HCT116 (cell line): ENCODE results near the gene ADGRA3. TPM values are rescaled to one million over a fixed set of nuclear protein-coding genes. Genes with fewer than 3 reads are reported as not detected.

Source experiments
- ATAC-seq: fragments of 200-7000 bp; cut with Tn5 transposase; 2 replicates; pipeline ENCODE4 v1.9.1; 2020; ENCODE audit warnings: mild to moderate bottlenecking, moderate library complexity
- BruUV-seq: library from RNA; stranded (reverse); fragments of 400-500 nt; replicated peaks from 2 replicates; lab custom pipeline; 2021; lab: Mats Ljungman, UMichigan
- CTCF ChIA-PET: fragments of 300-600 bp; sonication (Branson Sonifier 250); formaldehyde crosslinking; loops from one replicate; lab custom pipeline; 2021; ENCODE audit warnings: antibody characterized with exemption; lab: Charles Lee
- POLR2A ChIA-PET: fragments of 300-600, 350-600 bp; sonication (Branson Sonifier 250); formaldehyde crosslinking; loops from one replicate; lab custom pipeline; 2021; ENCODE audit warnings: antibody characterized with exemption; lab: Charles Lee
- RAD21 ChIA-PET, 2 experiments: fragments of 300-600 bp; sonication (Branson Sonifier 250); formaldehyde crosslinking; loops; one replicate each; lab custom pipeline; 2023; ENCODE audit warnings: low total read pairs in 2 of 2; ENCODE audit not compliant: uncharacterized antibody in 2 of 2, unreplicated experiment in 2 of 2, low non-redundant PET in 1 of 2; lab: Charles Lee
- DNase-seq: peaks from one replicate; pipeline ENCODE4 v3.0.0-alpha.2; 2010; ENCODE audit warnings: low read depth, low spot score
- H2AFZ ChIP-seq: fragments of 200-600 bp; shearing (Covaris generic), sonication (generic); 2 replicates; pipeline ENCODE4 v1.6.1; 2017; ENCODE audit warnings: low read depth, mixed run types, mixed read lengths, antibody characterized with exemption, low read length; ENCODE audit not compliant: poor library complexity, severe bottlenecking
- H3K27ac ChIP-seq: 2 replicates; pipeline ENCODE4 v1.5.1; 2012; ENCODE audit warnings: low read depth, low read length
- H3K27me3 ChIP-seq: fragments of 200-600 bp; sonication (generic); 2 replicates; pipeline ENCODE4 v1.6.1; 2016; ENCODE audit warnings: mixed run types, low read length, mixed read lengths; ENCODE audit not compliant: insufficient read depth
- H3K36me3 ChIP-seq, 2 experiments: fragments of 200-500 bp in 1 of 2; fragments of 200-600 bp in 1 of 2; sonication (Bioruptor generic) in 1 of 2; sonication (generic) in 1 of 2; 2 replicates each; pipeline versions ENCODE4 v1.5.1 to v1.6.1; 2014 to 2016; ENCODE audit warnings: low read length in 2 of 2, inconsistent platforms in 1 of 2, mixed read lengths in 1 of 2, mixed run types in 1 of 2; ENCODE audit not compliant: insufficient read depth in 2 of 2, control insufficient read depth in 1 of 2
- H3K4me1 ChIP-seq, 2 experiments: fragments of 200-600 bp in 1 of 2; sonication (generic) in 1 of 2; 2 replicates each; pipeline versions ENCODE4 v1.5.1 to v1.6.1; 2012 to 2017; ENCODE audit warnings: low read length in 2 of 2, inconsistent platforms in 1 of 2, mild to moderate bottlenecking in 1 of 2, mixed read lengths in 1 of 2, mixed run types in 1 of 2, moderate library complexity in 1 of 2; ENCODE audit not compliant: insufficient read depth in 2 of 2, control insufficient read depth in 1 of 2
- H3K4me2 ChIP-seq: fragments of 200-600 bp; sonication (generic); 2 replicates; pipeline ENCODE4 v1.6.1; 2017; ENCODE audit warnings: mixed run types, low read length, mixed read lengths
- H3K4me3 ChIP-seq, 2 experiments: fragments of 200-600 bp in 1 of 2; sonication (generic) in 1 of 2; replicated peaks in 1 of 2; 2 replicates each; pipeline ENCODE4 v1.5.1; 2011 to 2016; ENCODE audit warnings: low read length in 2 of 2, control low read depth in 1 of 2, low read depth in 1 of 2, mild to moderate bottlenecking in 1 of 2, mixed read lengths in 1 of 2, mixed run types in 1 of 2
- H3K79me2 ChIP-seq: fragments of 200-600 bp; sonication (generic); 2 replicates; pipeline ENCODE4 v1.6.1; 2017; ENCODE audit warnings: mild to moderate bottlenecking, mixed run types, low read length, moderate library complexity, mixed read lengths; ENCODE audit not compliant: insufficient read depth
- H3K9ac ChIP-seq: fragments of 200-600 bp; sonication (generic); 2 replicates; pipeline ENCODE4 v1.6.1; 2016; ENCODE audit warnings: low read length, mixed read lengths
- H3K9me2 ChIP-seq: fragments of 200-600 bp; sonication (generic), shearing (Covaris generic); 2 replicates; pipeline ENCODE4 v1.6.1; 2017; ENCODE audit warnings: mixed run types, mild to moderate bottlenecking, moderate library complexity; ENCODE audit not compliant: insufficient read depth
- H3K9me3 ChIP-seq, 2 experiments: fragments of 200-500 bp in 1 of 2; fragments of 200-600 bp in 1 of 2; sonication (Bioruptor generic) in 1 of 2; sonication (generic) in 1 of 2; 2 replicates each; pipeline ENCODE4 v1.6.1; 2014 to 2017; ENCODE audit warnings: low read length in 2 of 2, mixed read lengths in 2 of 2, inconsistent platforms in 1 of 2, low read depth in 1 of 2, mild to moderate bottlenecking in 1 of 2, mixed run types in 1 of 2, moderate library complexity in 1 of 2; ENCODE audit not compliant: control insufficient read depth in 1 of 2, insufficient read depth in 1 of 2
- H4K20me1 ChIP-seq: fragments of 200-600 bp; sonication (generic), shearing (Covaris generic); 2 replicates; pipeline ENCODE4 v1.6.1; 2017; ENCODE audit warnings: mixed run types, mild to moderate bottlenecking, moderate library complexity; ENCODE audit not compliant: insufficient read depth
- EZH2 ChIP-seq: fragments of 200-600 bp; sonication (generic); IDR thresholded peaks from 2 replicates; pipeline ENCODE4 v1.6.1; 2017; ENCODE audit warnings: antibody characterized with exemption, mixed run types
- FOSL1 ChIP-seq: IDR thresholded peaks from 2 replicates; pipeline ENCODE4 v1.6.1; 2012; ENCODE audit warnings: low read depth
- MAX ChIP-seq: IDR thresholded peaks from 2 replicates; pipeline ENCODE4 v1.6.1; 2012
- RAD21 ChIP-seq: IDR thresholded peaks from 2 replicates; pipeline ENCODE4 v1.6.1; 2012; ENCODE audit warnings: low read depth, mild to moderate bottlenecking
- SIN3A ChIP-seq: IDR thresholded peaks from 2 replicates; pipeline ENCODE4 v1.6.1; 2012; ENCODE audit warnings: low read depth
- ZBTB33 ChIP-seq: IDR thresholded peaks from 2 replicates; pipeline ENCODE4 v1.6.1; 2011; ENCODE audit warnings: mild to moderate bottlenecking, low read length, moderate library complexity; ENCODE audit not compliant: insufficient replicate concordance; ENCODE audit errors: extremely low read depth
- ZFX ChIP-seq: fragments of 450-650 bp; IDR thresholded peaks from 2 replicates; pipeline ENCODE4 v1.6.1; 2017
- intact Hi-C: fragments of 100-400 bp; cut with micrococcal nuclease; formaldehyde crosslinking; loops from 2 replicates; pipeline ENCODE4 v1.10.0; 2022
- total RNA-seq: library from RNA; stranded (reverse); gene quantifications from one replicate; pipeline ENCODE4 v1.2.1, GENCODE V29; 2021; ENCODE audit not compliant: unreplicated experiment

Gene ADGRA3
- total RNA-seq, 1 experiment from 2014 or later: 43.0 TPM

- Histone ChIP-seq H3K4me1 (peaks cover 14 to 23% of the 10 kb centered on the region in 2 experiments), H3K79me2 (peaks cover 50% of the 10 kb centered on the region), H3K36me3 (no peaks in the 10 kb centered on the region), H4K20me1 (no peaks in the 10 kb centered on the region), H3K9me2 (no peaks in the 10 kb centered on the region), H3K27ac (peak overlapping the region; percentile 87), H2AFZ (no peak overlapping the region), H3K9me3 (no peaks in the 10 kb centered on the region), H3K9ac (peak overlapping the region; percentile 82), H3K27me3 (no peaks in the 10 kb centered on the region), H3K4me2 (peak overlapping the region; percentile 87), H3K4me3 (peak overlapping the region; percentile 66 to 86)
- RAD21 ChIA-PET: no interaction called here
- ATAC-seq (peak; percentile 68), DNase-seq (no peak)
- intact Hi-C loops: no loop called here
- no TSS peak for BruUV-seq
- TF ChIP-seq ZBTB33: no peak
- TF ChIP-seq MAX: peak; percentile 91
- peak; percentile 99 for TF ChIP-seq ZFX
- peak; percentile 49; the same call in 1 of the 2 replicates for TF ChIP-seq SIN3A
- POLR2A ChIA-PET: interaction anchor here (0.6 to 0.9 kb wide), 2 partner anchors 9 to 13 kb away, joined by 3 to 5 read pairs; no protein-coding TSS in a partner anchor
- CTCF ChIA-PET: interaction anchor here (0.8 kb wide), 1 partner anchor 9 kb away, joined by 4 read pairs; no protein-coding TSS in a partner anchor
These were observed 550 bp downstream of the ADGRA3 start for GRCh38 chr4:22515145-22515887.

DNA sequence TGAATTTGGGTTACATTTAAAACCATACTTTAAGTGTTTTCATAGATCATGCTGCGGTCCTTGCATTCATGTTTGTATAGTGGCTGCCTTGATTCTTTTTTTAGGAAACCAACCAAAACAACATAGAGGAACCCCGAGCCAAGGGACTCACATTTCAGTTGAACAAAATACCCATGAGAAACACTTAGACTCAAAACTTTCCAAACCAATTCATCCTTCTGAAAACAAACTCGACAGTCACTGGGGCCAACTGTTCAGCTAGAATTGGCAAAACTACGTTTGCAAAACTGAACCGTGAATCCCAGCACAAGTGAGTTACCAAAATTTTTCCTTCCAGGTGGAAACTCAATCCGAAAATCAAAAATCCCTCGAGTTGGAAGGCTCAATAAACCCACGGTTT, 1.4 kb downstream of the ADGRA3 start:
- ChIA-PET POLR2A (no interaction called here), CTCF (no interaction called here), RAD21 (no interaction called here)
- Histone ChIP-seq H3K4me2 (peak overlapping the region; percentile 77), H2AFZ (no peak overlapping the region), H3K4me3 (peak overlapping the region; percentile 66 to 86), H4K20me1 (no peaks in the 10 kb centered on the region), H3K9me2 (no peaks in the 10 kb centered on the region), H3K79me2 (peaks cover 56% of the 10 kb centered on the region), H3K9me3 (no peaks in the 10 kb centered on the region), H3K27ac (peak overlapping the region; percentile 87), H3K27me3 (no peaks in the 10 kb centered on the region), H3K36me3 (no peaks in the 10 kb centered on the region), H3K9ac (peak overlapping the region; percentile 82), H3K4me1 (peaks cover 14 to 23% of the 10 kb centered on the region in 2 experiments)
- DNase-seq: no peak
- intact Hi-C loops: no loop called here
- ATAC-seq: no peak
- BruUV-seq: TSS peak; percentile 47
- TF ChIP-seq FOSL1 (no peak), EZH2 (no peak), RAD21 (no peak), ZFX (no peak)
